Upper lobe of right lung (tissue), 1 donor: ENCODE results near the gene KLHL21. TPM values are rescaled to one million over a fixed set of nuclear protein-coding genes. Genes with fewer than 3 reads are reported as not detected.

Source experiments
- ATAC-seq: fragments of 200-7000 bp; cut with Tn5 transposase; one replicate; pipeline ENCODE4 v1.9.1; 2020; ENCODE audit warnings: mild to moderate bottlenecking, moderate library complexity
- DNase-seq: peaks from one replicate; pipeline ENCODE4 v3.0.0-alpha.2; 2020
- H3K27ac ChIP-seq: fragments of 200-600 bp; one replicate; pipeline ENCODE4 v1.8.0; 2022
- H3K27me3 ChIP-seq: fragments of 200-600 bp; one replicate; pipeline ENCODE4 v1.8.0; 2022; ENCODE audit warnings: mild to moderate bottlenecking
- H3K36me3 ChIP-seq: fragments of 200-600 bp; one replicate; pipeline ENCODE4 v1.8.0; 2022
- H3K4me1 ChIP-seq: fragments of 200-600 bp; one replicate; pipeline ENCODE4 v1.8.0; 2022
- H3K4me3 ChIP-seq: fragments of 200-600 bp; one replicate; pipeline ENCODE4 v1.8.0; 2022; ENCODE audit warnings: mild to moderate bottlenecking
- H3K9me3 ChIP-seq: fragments of 200-600 bp; one replicate; pipeline ENCODE4 v1.8.0; 2022
- intact Hi-C: fragments of 100-400 bp; cut with DNase I; formaldehyde crosslinking; loops from one replicate; pipeline ENCODE4 v1.11.0; 2022
- total RNA-seq: library from RNA; stranded (reverse); fragmentation: NEBNext Ultra II Directional; extraction: Animal tissue kit (Norgen Biotek cat#: 25700); gene quantifications from one replicate; pipeline ENCODE4 v1.2.1, GENCODE V29; 2021
- TF ChIP-seq, protein P1 (sequence below): fragments of 200-600 bp; IDR thresholded peaks from one replicate; pipeline ENCODE4 v1.8.0; 2022; ENCODE audit warnings: antibody characterized with exemption
- donor health status: DM: no; HTN: yes; CAD: no; lungs with severe emphysema.

The KLHL21 gene
- total RNA-seq, 1 donor from 2014 or later = 21.8 TPM

DNA sequence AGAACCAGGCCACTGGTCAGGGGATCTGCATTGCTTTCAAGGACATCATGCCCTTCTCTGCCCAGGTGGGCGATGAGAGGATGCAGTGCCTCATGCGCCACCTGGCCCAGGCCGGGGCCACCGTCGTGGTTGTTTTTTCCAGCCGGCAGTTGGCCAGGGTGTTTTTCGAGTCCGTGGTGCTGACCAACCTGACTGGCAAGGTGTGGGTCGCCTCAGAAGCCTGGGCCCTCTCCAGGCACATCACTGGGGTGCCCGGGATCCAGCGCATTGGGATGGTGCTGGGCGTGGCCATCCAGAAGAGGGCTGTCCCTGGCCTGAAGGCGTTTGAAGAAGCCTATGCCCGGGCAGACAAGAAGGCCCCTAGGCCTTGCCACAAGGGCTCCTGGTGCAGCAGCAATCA lies 27.9 kb downstream of the KLHL21 start:
- intact Hi-C loops = no loop called here
- peaks cover 6% of the 10 kb centered on the region for H3K4me1 ChIP-seq
- TF ChIP-seq, protein P1, sequence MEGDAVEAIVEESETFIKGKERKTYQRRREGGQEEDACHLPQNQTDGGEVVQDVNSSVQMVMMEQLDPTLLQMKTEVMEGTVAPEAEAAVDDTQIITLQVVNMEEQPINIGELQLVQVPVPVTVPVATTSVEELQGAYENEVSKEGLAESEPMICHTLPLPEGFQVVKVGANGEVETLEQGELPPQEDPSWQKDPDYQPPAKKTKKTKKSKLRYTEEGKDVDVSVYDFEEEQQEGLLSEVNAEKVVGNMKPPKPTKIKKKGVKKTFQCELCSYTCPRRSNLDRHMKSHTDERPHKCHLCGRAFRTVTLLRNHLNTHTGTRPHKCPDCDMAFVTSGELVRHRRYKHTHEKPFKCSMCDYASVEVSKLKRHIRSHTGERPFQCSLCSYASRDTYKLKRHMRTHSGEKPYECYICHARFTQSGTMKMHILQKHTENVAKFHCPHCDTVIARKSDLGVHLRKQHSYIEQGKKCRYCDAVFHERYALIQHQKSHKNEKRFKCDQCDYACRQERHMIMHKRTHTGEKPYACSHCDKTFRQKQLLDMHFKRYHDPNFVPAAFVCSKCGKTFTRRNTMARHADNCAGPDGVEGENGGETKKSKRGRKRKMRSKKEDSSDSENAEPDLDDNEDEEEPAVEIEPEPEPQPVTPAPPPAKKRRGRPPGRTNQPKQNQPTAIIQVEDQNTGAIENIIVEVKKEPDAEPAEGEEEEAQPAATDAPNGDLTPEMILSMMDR = no peak
- ATAC-seq (no peak), DNase-seq (no peak)
- H3K27ac ChIP-seq = no peak overlapping the region
- H3K9me3 ChIP-seq = no peaks in the 10 kb centered on the region
- no peaks in the 10 kb centered on the region for H3K36me3 ChIP-seq
- H3K4me3 ChIP-seq = no peak overlapping the region
- H3K27me3 ChIP-seq = no peaks in the 10 kb centered on the region

DNA sequence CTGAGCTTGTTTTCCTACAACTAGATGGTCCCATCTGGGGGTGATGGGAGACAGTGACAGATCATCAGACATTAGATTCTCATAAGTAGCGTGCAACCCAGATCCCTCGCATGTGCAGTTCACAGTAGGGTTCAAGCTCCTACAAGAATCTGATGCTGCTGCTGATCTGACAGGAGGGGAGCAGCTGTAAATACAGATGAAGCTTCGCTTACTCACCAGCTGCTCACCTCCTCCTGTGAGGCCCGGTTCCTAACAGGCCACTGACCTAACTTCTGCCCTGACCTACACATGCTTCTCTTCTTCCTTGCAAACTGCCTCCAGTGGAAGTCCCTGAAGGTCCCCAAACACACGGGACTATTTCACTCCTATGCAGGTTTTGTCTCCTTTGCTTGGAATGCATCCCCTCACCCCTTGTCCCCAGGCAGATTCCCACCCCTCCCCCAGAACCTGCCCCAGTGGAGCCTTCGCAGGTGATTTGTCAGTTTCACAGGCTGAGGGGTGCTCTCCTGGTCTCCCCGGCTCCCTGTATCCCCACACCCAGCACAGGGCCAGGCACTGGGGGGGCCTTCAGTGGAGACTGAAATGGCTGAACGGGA lies 28.5 kb downstream of the KLHL21 start:
- Histone ChIP-seq H3K9me3 (no peaks in the 10 kb centered on the region), H3K4me1 (peaks cover 2% of the 10 kb centered on the region), H3K4me3 (no peak overlapping the region), H3K36me3 (no peaks in the 10 kb centered on the region), H3K27me3 (no peaks in the 10 kb centered on the region), H3K27ac (no peak overlapping the region)
- TF ChIP-seq, protein P1 = no peak
- intact Hi-C loops = no loop called here
- DNase-seq (no peak), ATAC-seq (no peak)

DNA sequence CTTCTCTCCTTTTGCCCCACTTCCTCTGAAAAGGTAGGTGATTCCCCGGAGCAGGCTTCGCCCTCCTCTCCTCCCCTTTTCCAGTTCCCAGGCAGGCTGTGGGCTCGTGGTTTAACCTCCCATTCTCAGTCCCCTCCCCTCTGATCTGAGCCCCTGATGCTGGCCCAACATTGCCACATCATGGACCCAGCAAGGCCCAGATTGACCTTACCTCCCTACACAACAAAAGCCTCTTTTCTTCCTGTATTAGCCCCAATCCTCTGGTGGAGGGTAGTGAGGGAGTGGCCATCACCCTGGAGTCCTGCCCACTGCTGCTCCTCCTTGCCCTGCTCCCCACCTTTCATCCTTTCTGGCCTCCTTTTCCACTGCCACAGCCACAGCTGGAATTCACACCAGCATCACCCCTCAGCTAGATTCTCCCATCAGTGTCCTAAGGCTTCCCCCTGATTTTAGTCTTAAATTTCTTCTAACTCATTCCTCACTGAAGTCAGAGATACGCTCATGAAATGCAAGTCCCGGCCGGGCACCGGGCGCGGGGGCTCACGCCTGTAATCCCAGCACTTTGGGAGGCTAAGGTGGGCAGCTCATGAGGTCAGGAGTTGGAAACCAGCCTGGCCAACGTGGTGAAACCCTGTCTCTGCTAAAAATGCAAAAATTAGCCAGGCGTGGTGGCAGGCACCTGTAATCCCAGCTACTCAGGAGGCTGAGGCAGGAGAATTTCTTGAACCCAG lies 29.9 kb downstream of the KLHL21 start:
- no peak overlapping the region for H3K4me3 ChIP-seq
- no peaks in the 10 kb centered on the region for H3K9me3 ChIP-seq
- no peaks in the 10 kb centered on the region for H3K27me3 ChIP-seq
- H3K4me1 ChIP-seq = no peaks in the 10 kb centered on the region
- H3K36me3 ChIP-seq = no peaks in the 10 kb centered on the region
- H3K27ac ChIP-seq = no peak overlapping the region
- intact Hi-C loops = no loop called here
- ATAC-seq (no peak), DNase-seq (no peak)
- TF ChIP-seq, protein P1 = no peak

GRCh38 chr1:6570987-6571386 lies 31.7 kb downstream of the KLHL21 start:
- Histone ChIP-seq H3K36me3 (no peaks in the 10 kb centered on the region), H3K4me1 (no peaks in the 10 kb centered on the region), H3K27ac (no peak overlapping the region), H3K27me3 (no peaks in the 10 kb centered on the region), H3K9me3 (no peaks in the 10 kb centered on the region), H3K4me3 (no peak overlapping the region)
- no peak for ATAC-seq
- no peak for DNase-seq
- intact Hi-C loops = no loop called here
- TF ChIP-seq, protein P1 = no peak

GRCh38 chr1:6570100-6570499 lies 32.6 kb downstream of the KLHL21 start:
- ATAC-seq (no peak), DNase-seq (no peak)
- Histone ChIP-seq H3K27ac (no peak overlapping the region), H3K4me1 (no peaks in the 10 kb centered on the region), H3K36me3 (no peaks in the 10 kb centered on the region), H3K9me3 (no peaks in the 10 kb centered on the region), H3K4me3 (no peak overlapping the region), H3K27me3 (no peaks in the 10 kb centered on the region)
- intact Hi-C loops = no loop called here
- TF ChIP-seq, protein P1 = no peak
